Thymus (tissue), 11 donors: Measurements from ENCODE around the gene ATP6V0D1. TPM values are rescaled to one million over a fixed set of nuclear protein-coding genes. Genes with fewer than 3 reads are reported as not detected.

Source experiments
- DNase-seq, 9 donors: peaks; one replicate each; pipeline ENCODE4 v3.0.0-alpha.2; 2013; ENCODE audit warnings: low spot score in 9 of 9, low read depth in 6 of 9, missing footprints in 1 of 9
- H3K27ac ChIP-seq, 2 donors: one replicate each; pipeline ENCODE4 v1.5.1; 2013; ENCODE audit warnings: control low read depth in 1 of 2, low read depth in 1 of 2, low read length in 1 of 2, mild to moderate bottlenecking in 1 of 2, moderate library complexity in 1 of 2
- H3K27me3 ChIP-seq, 2 donors: one replicate each; pipeline ENCODE4 v1.5.1; 2013; ENCODE audit warnings: low read length in 1 of 2; ENCODE audit not compliant: control insufficient read depth in 2 of 2, insufficient read depth in 1 of 2
- H3K36me3 ChIP-seq, 2 donors: one replicate each; pipeline ENCODE4 v1.5.1; 2013; ENCODE audit warnings: low read length in 1 of 2, mild to moderate bottlenecking in 1 of 2, moderate library complexity in 1 of 2; ENCODE audit not compliant: control insufficient read depth in 2 of 2, insufficient read depth in 2 of 2
- H3K4me1 ChIP-seq, 2 donors: one replicate each; pipeline ENCODE4 v1.5.1; 2013; ENCODE audit warnings: low read length in 2 of 2; ENCODE audit not compliant: control insufficient read depth in 2 of 2, insufficient read depth in 2 of 2
- H3K4me3 ChIP-seq, 2 donors: one replicate each; pipeline ENCODE4 v1.5.1; 2013; ENCODE audit warnings: low read length in 2 of 2, control low read depth in 1 of 2, mild to moderate bottlenecking in 1 of 2
- H3K9me3 ChIP-seq, 2 donors: one replicate each; pipeline ENCODE4 v1.5.1; 2013; ENCODE audit warnings: low read length in 1 of 2, mild to moderate bottlenecking in 1 of 2; ENCODE audit not compliant: control insufficient read depth in 2 of 2, insufficient read depth in 1 of 2
- WGBS: extraction: QIAGEN DNeasy Blood & Tissue Kit; methylation state at CpG from one replicate; pipeline ENCODE4 v1.1.7; 2013; 5-methylcytosine and 5-hydroxymethylcytosine counted together
- polyA plus RNA-seq: library from polyadenylated mRNA; stranded (reverse); fragments of 200-250 nt; gene quantifications from one replicate; pipeline ENCODE4 v1.2.3, GENCODE V29; 2013
- total RNA-seq: library from RNA; stranded (reverse); fragments of 120-200 nt; gene quantifications from one replicate; pipeline ENCODE4 v1.2.4, GENCODE V29; 2013
- donor health status: healthy.

The ATP6V0D1 gene
- total and polyA plus RNA-seq, 2 donors: 44.8 to 51.8 TPM

GRCh38 chr16:67413978-67414911 is 66.7 kb downstream of the ATP6V0D1 start:
- Histone ChIP-seq H3K4me1 (peaks cover 4 to 10% of the 10 kb centered on the region in 2 donors), H3K9me3 (no peaks in the 10 kb centered on the region), H3K36me3 (no peaks in the 10 kb centered on the region), H3K27me3 (peaks cover 15 to 57% of the 10 kb centered on the region in 2 donors), H3K4me3 (no peak overlapping the region), H3K27ac (no peak overlapping the region)
- 88% methylated on average over 6 of the region's 6 CpGs for WGBS
- DNase-seq: no peak

- Histone ChIP-seq H3K27ac (no peak overlapping the region), H3K4me3 (no peak overlapping the region), H3K36me3 (no peaks in the 10 kb centered on the region), H3K27me3 (peaks cover 13 to 41% of the 10 kb centered on the region in 2 donors), H3K4me1 (peaks cover 4 to 10% of the 10 kb centered on the region in 2 donors), H3K9me3 (no peaks in the 10 kb centered on the region)
- no peak for DNase-seq
- 72% methylated on average over 2 of the region's 2 CpGs for WGBS
Measured at GRCh38 chr16:67412294-67412693, 68.7 kb downstream of the ATP6V0D1 start.

- peaks cover 10 to 33% of the 10 kb centered on the region in 2 donors for H3K27me3 ChIP-seq
- 93% methylated on average over 3 of the region's 3 CpGs for WGBS
- DNase-seq: no peak
- H3K9me3 ChIP-seq: no peaks in the 10 kb centered on the region
- H3K27ac ChIP-seq: no peak overlapping the region
- H3K36me3 ChIP-seq: no peaks in the 10 kb centered on the region
- H3K4me1 ChIP-seq: peaks cover 4 to 7% of the 10 kb centered on the region in 2 donors
- no peak overlapping the region for H3K4me3 ChIP-seq
Measured at GRCh38 chr16:67411339-67411738, 69.6 kb downstream of the ATP6V0D1 start.

GRCh38 chr16:67409631-67410030 is 71.3 kb downstream of the ATP6V0D1 start:
- Histone ChIP-seq H3K27ac (no peak overlapping the region), H3K4me1 (peaks cover 0 to 2% of the 10 kb centered on the region in 2 donors), H3K27me3 (peaks cover 4 to 20% of the 10 kb centered on the region in 2 donors), H3K36me3 (no peaks in the 10 kb centered on the region), H3K4me3 (no peak overlapping the region), H3K9me3 (no peaks in the 10 kb centered on the region)
- no peak for DNase-seq
- 97% methylated on average over 9 of the region's 9 CpGs for WGBS

- H3K4me1 ChIP-seq: peaks cover 0 to 2% of the 10 kb centered on the region in 2 donors
Measured at GRCh38 chr16:67407788-67408452, 73.0 kb downstream of the ATP6V0D1 start.

GRCh38 chr16:67407176-67407787 is 73.7 kb downstream of the ATP6V0D1 start:
- no peak overlapping the region for H3K27ac ChIP-seq
- no peak overlapping the region for H3K4me3 ChIP-seq
- H3K4me1 ChIP-seq: no peaks in the 10 kb centered on the region
- no peaks in the 10 kb centered on the region for H3K36me3 ChIP-seq
- DNase-seq: no peak
- WGBS: 97% methylated on average over 7 of the region's 7 CpGs
- no peaks in the 10 kb centered on the region for H3K9me3 ChIP-seq
- peaks cover 0 to 14% of the 10 kb centered on the region in 2 donors for H3K27me3 ChIP-seq

More at GRCh38 chr16:67407788-67408452, 73.0 kb downstream of the ATP6V0D1 start:
- Histone ChIP-seq H3K27me3 (peaks cover 0 to 14% of the 10 kb centered on the region in 2 donors), H3K9me3 (no peaks in the 10 kb centered on the region), H3K4me3 (no peak overlapping the region), H3K36me3 (no peaks in the 10 kb centered on the region), H3K27ac (no peak overlapping the region)
- DNase-seq: no peak
- 96% methylated on average over 6 of the region's 6 CpGs for WGBS

GRCh38 chr16:67406111-67406971 is 74.6 kb downstream of the ATP6V0D1 start:
- no peaks in the 10 kb centered on the region for H3K4me1 ChIP-seq
- no peaks in the 10 kb centered on the region for H3K36me3 ChIP-seq
- no peak for DNase-seq
- H3K4me3 ChIP-seq: no peak overlapping the region
- no peak overlapping the region for H3K27ac ChIP-seq
- H3K9me3 ChIP-seq: no peaks in the 10 kb centered on the region
- H3K27me3 ChIP-seq: peaks cover 0 to 16% of the 10 kb centered on the region in 2 donors
- WGBS: 96% methylated on average over 18 of the region's 18 CpGs

- 97% methylated on average over 8 of the region's 8 CpGs for WGBS
- Histone ChIP-seq H3K4me3 (no peak overlapping the region), H3K9me3 (no peaks in the 10 kb centered on the region), H3K36me3 (no peaks in the 10 kb centered on the region), H3K4me1 (no peaks in the 10 kb centered on the region), H3K27ac (no peak overlapping the region), H3K27me3 (peaks cover 0 to 17% of the 10 kb centered on the region in 2 donors)
- no peak for DNase-seq
Measured at GRCh38 chr16:67405336-67405735, 75.6 kb downstream of the ATP6V0D1 start.
